A549 (cell line): ENCODE measurements around the gene SALL3. TPM values are rescaled to one million over a fixed set of nuclear protein-coding genes. Genes with fewer than 3 reads are reported as not detected.

Experiments used
- ATAC-seq, 2 experiments: fragments of 200-7000 bp in 1 of 2; fragments of >200 bp in 1 of 2; cut with Nextera tagmentation in 1 of 2; cut with Tn5 transposase in 1 of 2; 3 replicates each; pipeline versions ENCODE4 v1.8.0 to v1.9.1; 2018 to 2020; ENCODE audit warnings: mild to moderate bottlenecking in 1 of 2, moderate library complexity in 1 of 2
- CTCF ChIA-PET: fragments of 300-600 bp; sonication (Branson Sonifier 250); formaldehyde crosslinking; extraction: SDS; loops from one replicate; lab custom pipeline; 2021; ENCODE audit warnings: antibody characterized with exemption, inconsistent platforms; lab: Yijun Ruan, JAX
- POLR2A ChIA-PET: fragments of 350-600 bp; formaldehyde crosslinking; extraction: SDS; loops from one replicate; lab custom pipeline; 2021; ENCODE audit warnings: antibody characterized with exemption, inconsistent platforms; lab: Yijun Ruan, JAX
- DNase-seq, 2 experiments: peaks; one replicate each; pipeline versions ENCODE4 v3.0.0 to v3.0.0-alpha.2; 2011 to 2016; ENCODE audit warnings: low read depth in 1 of 2, low spot score in 1 of 2
- FAIRE-seq: peaks from 2 replicates; lab custom pipeline; 2011; peaks lifted over from hg19 to GRCh38; lab: Jason Lieb, UNC
- H3K27ac ChIP-seq, 2 experiments: fragments of >200 bp; sonication (Bioruptor Twin); formaldehyde crosslinking; 3 replicates each; pipeline ENCODE4 v1.5.1; 2016 to 2017
- H3K4me1 ChIP-seq: fragments of >200 bp; sonication (Bioruptor Twin); formaldehyde crosslinking; 3 replicates; pipeline ENCODE4 v1.6.1; 2016
- H3K4me2 ChIP-seq: fragments of >200 bp; sonication (Bioruptor Twin); formaldehyde crosslinking; 3 replicates; pipeline ENCODE4 v1.6.1; 2016
- H3K4me3 ChIP-seq: fragments of >200 bp; sonication (Bioruptor Twin); formaldehyde crosslinking; 3 replicates; pipeline ENCODE4 v1.5.1; 2016
- H3K9me3 ChIP-seq: fragments of >200 bp; sonication (Bioruptor Twin); formaldehyde crosslinking; 3 replicates; pipeline ENCODE4 v1.6.1; 2016
- ATOH8 ChIP-seq: fragments of 250-450 bp; sonication (Bioruptor Pico); IDR thresholded peaks from 2 replicates; pipeline ENCODE4 v1.5.0; 2020; ENCODE audit warnings: low read depth, mild to moderate bottlenecking, moderate library complexity
- BCL3 ChIP-seq: fragments of >200 bp; sonication (Bioruptor Twin); formaldehyde crosslinking; IDR thresholded peaks from 3 replicates; pipeline ENCODE4 v1.6.1; 2016
- CEBPB ChIP-seq, 2 experiments: fragments of >200 bp in 1 of 2; sonication (Bioruptor Twin) in 1 of 2; formaldehyde crosslinking in 1 of 2; IDR thresholded peaks; 2 replicates each; pipeline ENCODE4 v1.6.1; 2012 to 2016
- EHF ChIP-seq: fragments of 250-450 bp; sonication (Bioruptor Pico); IDR thresholded peaks from 2 replicates; pipeline ENCODE4 v1.5.0; 2020; ENCODE audit warnings: mild to moderate bottlenecking
- EHMT2 ChIP-seq: fragments of 200-600 bp; sonication (generic); IDR thresholded peaks from 2 replicates; pipeline ENCODE4 v1.6.1; 2016; ENCODE audit warnings: antibody characterized with exemption, low read depth, mild to moderate bottlenecking, moderate library complexity
- EP300 ChIP-seq, 2 experiments: fragments of >200 bp; sonication (Bioruptor Twin); formaldehyde crosslinking; IDR thresholded peaks; 2 replicates in 1 of 2; 3 replicates in 1 of 2; pipeline ENCODE4 v1.6.1; 2016 to 2017
- ESRRA ChIP-seq: fragments of 150-350 bp; IDR thresholded peaks from 2 replicates; pipeline ENCODE4 v1.6.1; 2014; ENCODE audit warnings: mild to moderate bottlenecking, low read length, borderline replicate concordance
- FOSL2 ChIP-seq, 2 experiments: fragments of 450-650 bp in 1 of 2; fragments of >200 bp in 1 of 2; sonication (Bioruptor Twin) in 1 of 2; formaldehyde crosslinking; IDR thresholded peaks; 2 replicates each; pipeline versions ENCODE4 v1.5.0 to v1.6.1; 2016 to 2020; ENCODE audit warnings: mild to moderate bottlenecking in 1 of 2, moderate library complexity in 1 of 2
- GATA3 ChIP-seq: IDR thresholded peaks from 2 replicates; pipeline ENCODE4 v1.6.1; 2012; ENCODE audit warnings: borderline replicate concordance
- HDAC2 ChIP-seq: fragments of 200-600 bp; sonication (generic); IDR thresholded peaks from 2 replicates; pipeline ENCODE4 v1.6.1; 2016
- HOXB13 ChIP-seq: fragments of 250-450 bp; sonication (Bioruptor Pico); IDR thresholded peaks from 2 replicates; pipeline ENCODE4 v1.5.0; 2020; ENCODE audit warnings: low read depth, mild to moderate bottlenecking, moderate library complexity
- HOXB5 ChIP-seq: fragments of 250-450 bp; sonication (Bioruptor Pico); IDR thresholded peaks from 2 replicates; pipeline ENCODE4 v1.5.0; 2020; ENCODE audit warnings: mild to moderate bottlenecking, moderate library complexity
- JUNB ChIP-seq: fragments of >200 bp; sonication (Bioruptor Twin); formaldehyde crosslinking; IDR thresholded peaks from 2 replicates; pipeline ENCODE4 v1.6.1; 2016
- KDM5A ChIP-seq: fragments of 200-600 bp; sonication (generic); IDR thresholded peaks from 2 replicates; pipeline ENCODE4 v1.6.1; 2016; ENCODE audit warnings: antibody characterized with exemption, mild to moderate bottlenecking
- NR3C1 ChIP-seq: fragments of >200 bp; sonication (Bioruptor Twin); formaldehyde crosslinking; IDR thresholded peaks from 3 replicates; pipeline ENCODE4 v1.6.1; 2017
- RNF2 ChIP-seq: fragments of 200-600 bp; sonication (generic); IDR thresholded peaks from 2 replicates; pipeline ENCODE4 v1.6.1; 2016; ENCODE audit warnings: low read depth, mild to moderate bottlenecking, antibody characterized with exemption, moderate library complexity, borderline replicate concordance
- SREBF2 ChIP-seq: fragments of 450-650 bp; IDR thresholded peaks from 2 replicates; pipeline ENCODE4 v1.6.1; 2014; ENCODE audit warnings: mild to moderate bottlenecking, moderate library complexity
- TP53 ChIP-seq: fragments of 250-450 bp; sonication (Bioruptor Pico); IDR thresholded peaks from 2 replicates; pipeline ENCODE4 v1.5.0; 2021; ENCODE audit warnings: mild to moderate bottlenecking, moderate library complexity
- USF2 ChIP-seq: fragments of 450-650 bp; IDR thresholded peaks from 2 replicates; pipeline ENCODE4 v1.6.1; 2014; ENCODE audit warnings: antibody characterized with exemption
- ZFP36 ChIP-seq: fragments of 450-650 bp; IDR thresholded peaks from 2 replicates; pipeline ENCODE4 v1.6.1; 2014; ENCODE audit warnings: borderline replicate concordance; ENCODE audit not compliant: partially characterized antibody
- ZNF302 ChIP-seq: fragments of 250-450 bp; sonication (Bioruptor Pico); IDR thresholded peaks from 2 replicates; pipeline ENCODE4 v1.9.0; 2021; ENCODE audit warnings: inconsistent platforms, mild to moderate bottlenecking, moderate library complexity
- ZSCAN20 ChIP-seq: fragments of 250-450 bp; sonication (Bioruptor Pico); IDR thresholded peaks from 2 replicates; pipeline ENCODE4 v1.8.0; 2022; ENCODE audit warnings: mild to moderate bottlenecking, moderate library complexity
- WGBS: methylation state at CpG from one replicate; pipeline ENCODE4 v1.1.6; 2017; ENCODE audit errors: missing lambda C conversion rate; 5-methylcytosine and 5-hydroxymethylcytosine counted together
- polyA plus RNA-seq, 4 experiments: library from polyadenylated mRNA; depleted of rRNA in 3 of 4; stranded (reverse); fragments of >200 nt; fragmentation: RNase III in 1 of 4; extraction: RNeasy Plus Mini Kit Qiagen cat#74134 plus additional on column Dnase treatment in 1 of 4; gene quantifications; 2 replicates in 3 of 4; 3 replicates in 1 of 4; pipeline ENCODE4 v1.2.3, GENCODE V29; 2011 to 2017
- TF ChIP-seq, protein P1 (sequence below): fragments of 200-600 bp; sonication (generic); IDR thresholded peaks from 2 replicates; pipeline ENCODE4 v1.6.1; 2016; ENCODE audit warnings: antibody characterized with exemption, mild to moderate bottlenecking, moderate library complexity
- TF ChIP-seq, protein P2 (sequence below): IDR thresholded peaks from 2 replicates; pipeline ENCODE4 v1.6.1; 2012
- TF ChIP-seq, protein P3 (sequence below): IDR thresholded peaks from 2 replicates; pipeline ENCODE4 v1.6.1; 2012

Gene SALL3
- polyA plus RNA-seq, 2 of the 4 experiments (the other 2 are of a cell fraction) = not detected

GRCh38 chr18:79047556-79048244 is 68.1 kb downstream of the SALL3 start:
- CTCF ChIA-PET = no interaction called here
- no peaks in the 10 kb centered on the region for H3K9me3 ChIP-seq
- peaks cover 2% of the 10 kb centered on the region; the same call in 1 of the 3 replicates for H3K4me1 ChIP-seq
- WGBS = 71% methylated on average over 29 of the region's 36 CpGs
- H3K4me3 ChIP-seq = no peak overlapping the region
- POLR2A ChIA-PET = no interaction called here
- TF ChIP-seq CEBPB (IDR thresholded peaks at IDR 0.05) = no peak
- peak; percentile 76 for TF ChIP-seq USF2
- H3K4me2 ChIP-seq = no peak overlapping the region
- DNase-seq = no peak
- FAIRE-seq = no peak
- H3K27ac ChIP-seq = no peak overlapping the region
- ATAC-seq = no peak

DNA sequence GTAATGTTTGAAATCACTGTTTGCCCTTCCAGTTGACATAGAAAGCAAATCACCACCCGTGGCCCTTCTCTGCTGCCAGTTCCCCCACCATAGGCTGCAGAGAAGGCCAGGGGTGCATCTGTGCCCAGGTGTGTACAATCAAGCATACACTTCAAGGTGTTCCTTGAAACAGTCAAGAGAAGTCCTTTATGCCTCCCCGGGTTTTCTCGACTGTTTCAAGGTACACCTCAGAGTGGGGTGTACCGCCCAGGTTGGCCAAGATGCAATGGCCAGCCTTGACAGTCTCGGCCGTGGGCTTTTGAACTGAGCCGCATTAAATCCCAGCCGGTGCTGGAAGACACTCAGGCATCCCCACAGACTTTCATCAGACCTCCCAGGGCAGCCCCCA is 68.6 kb downstream of the SALL3 start:
- Histone ChIP-seq H3K4me2 (no peak overlapping the region), H3K27ac (no peak overlapping the region), H3K9me3 (no peaks in the 10 kb centered on the region), H3K4me1 (no peaks in the 10 kb centered on the region), H3K4me3 (no peak overlapping the region)
- 62% methylated on average over 5 of the region's 8 CpGs for WGBS
- no peak for TF ChIP-seq ATOH8 (CRISPR knock-in tag)
- TF ChIP-seq EP300 (IDR thresholded peaks at IDR 0.05) = no peak
- no peak for TF ChIP-seq NR3C1
- no peak for TF ChIP-seq EHF
- TF ChIP-seq GATA3 = no peak
- no peak for TF ChIP-seq SREBF2
- TF ChIP-seq, protein P1, sequence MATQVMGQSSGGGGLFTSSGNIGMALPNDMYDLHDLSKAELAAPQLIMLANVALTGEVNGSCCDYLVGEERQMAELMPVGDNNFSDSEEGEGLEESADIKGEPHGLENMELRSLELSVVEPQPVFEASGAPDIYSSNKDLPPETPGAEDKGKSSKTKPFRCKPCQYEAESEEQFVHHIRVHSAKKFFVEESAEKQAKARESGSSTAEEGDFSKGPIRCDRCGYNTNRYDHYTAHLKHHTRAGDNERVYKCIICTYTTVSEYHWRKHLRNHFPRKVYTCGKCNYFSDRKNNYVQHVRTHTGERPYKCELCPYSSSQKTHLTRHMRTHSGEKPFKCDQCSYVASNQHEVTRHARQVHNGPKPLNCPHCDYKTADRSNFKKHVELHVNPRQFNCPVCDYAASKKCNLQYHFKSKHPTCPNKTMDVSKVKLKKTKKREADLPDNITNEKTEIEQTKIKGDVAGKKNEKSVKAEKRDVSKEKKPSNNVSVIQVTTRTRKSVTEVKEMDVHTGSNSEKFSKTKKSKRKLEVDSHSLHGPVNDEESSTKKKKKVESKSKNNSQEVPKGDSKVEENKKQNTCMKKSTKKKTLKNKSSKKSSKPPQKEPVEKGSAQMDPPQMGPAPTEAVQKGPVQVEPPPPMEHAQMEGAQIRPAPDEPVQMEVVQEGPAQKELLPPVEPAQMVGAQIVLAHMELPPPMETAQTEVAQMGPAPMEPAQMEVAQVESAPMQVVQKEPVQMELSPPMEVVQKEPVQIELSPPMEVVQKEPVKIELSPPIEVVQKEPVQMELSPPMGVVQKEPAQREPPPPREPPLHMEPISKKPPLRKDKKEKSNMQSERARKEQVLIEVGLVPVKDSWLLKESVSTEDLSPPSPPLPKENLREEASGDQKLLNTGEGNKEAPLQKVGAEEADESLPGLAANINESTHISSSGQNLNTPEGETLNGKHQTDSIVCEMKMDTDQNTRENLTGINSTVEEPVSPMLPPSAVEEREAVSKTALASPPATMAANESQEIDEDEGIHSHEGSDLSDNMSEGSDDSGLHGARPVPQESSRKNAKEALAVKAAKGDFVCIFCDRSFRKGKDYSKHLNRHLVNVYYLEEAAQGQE = no peak
- no peak for TF ChIP-seq HOXB13 (CRISPR knock-in tag)
- no peak for TF ChIP-seq HOXB5 (CRISPR knock-in tag)
- TF ChIP-seq JUNB = no peak
- TF ChIP-seq HDAC2 = no peak
- no peak for TF ChIP-seq RNF2
- no peak for TF ChIP-seq EHMT2
- TF ChIP-seq BCL3 = no peak
- no peak for FAIRE-seq
- no peak for DNase-seq
- POLR2A ChIA-PET = no interaction called here
- ATAC-seq = no peak
- CTCF ChIA-PET = no interaction called here

- no peaks in the 10 kb centered on the region for H3K4me1 ChIP-seq
- CTCF ChIA-PET = interaction anchor here (0.6 kb wide), 1 partner anchor 22 kb away, joined by 3 read pairs; no protein-coding TSS in a partner anchor
- H3K27ac ChIP-seq = no peak overlapping the region
- no peak overlapping the region for H3K4me3 ChIP-seq
- DNase-seq = no peak
- no peaks in the 10 kb centered on the region for H3K9me3 ChIP-seq
- no peak for FAIRE-seq
- no peak overlapping the region for H3K4me2 ChIP-seq
- no peak for ATAC-seq
- WGBS = 72% methylated on average over 3 of the region's 3 CpGs
- POLR2A ChIA-PET = no interaction called here
- TF ChIP-seq FOSL2 (IDR thresholded peaks at IDR 0.05) (no peak), FOSL2 (CRISPR knock-in tag; IDR thresholded peaks at IDR 0.05) (no peak), KDM5A (no peak), TP53 (CRISPR knock-in tag) (no peak), ESRRA (no peak), BCL3 (no peak), HOXB5 (CRISPR knock-in tag) (no peak), ZFP36 (no peak), EP300 (IDR thresholded peaks at IDR 0.05) (no peak), ZSCAN20 (CRISPR knock-in tag) (no peak), ZNF302 (CRISPR knock-in tag) (no peak)
- TF ChIP-seq, protein P2, sequence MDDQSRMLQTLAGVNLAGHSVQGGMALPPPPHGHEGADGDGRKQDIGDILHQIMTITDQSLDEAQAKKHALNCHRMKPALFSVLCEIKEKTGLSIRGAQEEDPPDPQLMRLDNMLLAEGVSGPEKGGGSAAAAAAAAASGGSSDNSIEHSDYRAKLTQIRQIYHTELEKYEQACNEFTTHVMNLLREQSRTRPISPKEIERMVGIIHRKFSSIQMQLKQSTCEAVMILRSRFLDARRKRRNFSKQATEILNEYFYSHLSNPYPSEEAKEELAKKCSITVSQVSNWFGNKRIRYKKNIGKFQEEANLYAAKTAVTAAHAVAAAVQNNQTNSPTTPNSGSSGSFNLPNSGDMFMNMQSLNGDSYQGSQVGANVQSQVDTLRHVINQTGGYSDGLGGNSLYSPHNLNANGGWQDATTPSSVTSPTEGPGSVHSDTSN = no peak
- TF ChIP-seq, protein P3, sequence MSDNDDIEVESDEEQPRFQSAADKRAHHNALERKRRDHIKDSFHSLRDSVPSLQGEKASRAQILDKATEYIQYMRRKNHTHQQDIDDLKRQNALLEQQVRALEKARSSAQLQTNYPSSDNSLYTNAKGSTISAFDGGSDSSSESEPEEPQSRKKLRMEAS = no peak
These were observed 69.9 kb downstream of the SALL3 start for GRCh38 chr18:79049506-79049905.
